AG10803 (cell line): ENCODE results near the gene CTTNBP2.

Experiments
- DNase-seq: peaks from one replicate; pipeline ENCODE4 v3.0.0; 2010; ENCODE audit warnings: low read depth
- H3K4me3 ChIP-seq: 2 replicates; pipeline ENCODE4 v1.5.1; 2011; ENCODE audit warnings: mild to moderate bottlenecking, low read length, control low read depth
- CTCF ChIP-seq: conservative IDR thresholded peaks from 2 replicates; pipeline ENCODE4 v1.5.1; 2011; ENCODE audit warnings: mild to moderate bottlenecking, low read length, control low read depth, inconsistent platforms

The CTTNBP2 gene

DNA sequence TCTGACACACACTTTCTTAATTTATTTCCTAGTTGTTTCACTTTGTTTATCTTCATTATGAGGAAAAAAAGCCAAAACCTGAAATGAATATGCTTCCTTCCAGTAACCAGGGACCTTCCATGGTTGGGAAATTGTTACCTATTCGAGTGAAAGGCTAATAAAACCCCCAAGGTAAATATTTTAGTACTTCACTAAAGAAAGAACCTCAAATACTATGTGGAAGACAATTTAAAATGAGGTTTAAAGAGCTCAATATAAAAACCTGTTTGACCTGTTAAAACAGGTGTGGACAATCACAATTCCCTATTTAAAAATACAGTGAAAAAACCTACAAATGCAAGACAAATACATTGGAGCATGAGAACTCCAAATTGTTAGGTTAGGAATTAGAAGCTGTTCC is 200.8 kb downstream of the CTTNBP2 start:
- TF ChIP-seq CTCF = no peak
- no peak overlapping the region for H3K4me3 ChIP-seq
- DNase-seq = no peak

DNA sequence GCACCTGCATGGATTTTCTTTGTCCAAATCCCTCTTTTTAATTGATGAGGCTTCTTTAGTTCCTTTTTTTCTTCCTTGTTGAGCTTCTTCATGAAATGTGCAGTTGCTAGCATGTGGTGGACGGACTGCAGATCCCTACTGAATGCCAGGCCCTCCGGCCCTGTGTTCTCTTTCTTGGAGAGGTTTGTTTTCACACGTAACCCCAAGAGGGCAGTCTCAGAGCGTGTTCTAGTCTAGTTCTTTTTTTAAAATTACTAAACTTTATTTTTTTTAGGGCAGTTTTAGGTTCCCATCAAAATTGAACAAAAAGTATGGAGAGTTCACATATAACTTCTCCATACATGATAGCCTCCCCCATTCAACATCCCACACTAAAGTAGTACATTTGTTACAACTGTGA is 203.4 kb downstream of the CTTNBP2 start:
- no peak for TF ChIP-seq CTCF
- H3K4me3 ChIP-seq = no peak overlapping the region
- no peak for DNase-seq

DNA sequence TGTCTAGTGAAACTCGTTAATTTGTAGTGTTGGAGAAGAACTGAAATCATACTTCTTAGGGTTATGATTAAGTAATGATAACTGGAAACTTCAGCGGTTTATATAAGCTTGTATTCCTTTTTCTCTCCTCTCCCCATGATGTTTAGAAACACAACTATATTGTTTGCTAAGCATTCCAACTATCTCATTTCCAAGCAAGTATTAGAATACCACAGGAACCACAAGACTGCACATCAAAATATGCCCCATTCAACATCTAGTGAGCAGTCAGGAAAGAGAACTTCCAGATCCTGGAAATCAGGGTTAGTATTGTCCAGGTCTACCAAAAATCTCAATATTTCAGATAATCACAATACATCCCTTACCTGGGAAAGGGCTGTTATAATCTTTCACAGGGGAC is 205.8 kb downstream of the CTTNBP2 start:
- no peak overlapping the region for H3K4me3 ChIP-seq
- no peak for DNase-seq
- no peak for TF ChIP-seq CTCF

DNA sequence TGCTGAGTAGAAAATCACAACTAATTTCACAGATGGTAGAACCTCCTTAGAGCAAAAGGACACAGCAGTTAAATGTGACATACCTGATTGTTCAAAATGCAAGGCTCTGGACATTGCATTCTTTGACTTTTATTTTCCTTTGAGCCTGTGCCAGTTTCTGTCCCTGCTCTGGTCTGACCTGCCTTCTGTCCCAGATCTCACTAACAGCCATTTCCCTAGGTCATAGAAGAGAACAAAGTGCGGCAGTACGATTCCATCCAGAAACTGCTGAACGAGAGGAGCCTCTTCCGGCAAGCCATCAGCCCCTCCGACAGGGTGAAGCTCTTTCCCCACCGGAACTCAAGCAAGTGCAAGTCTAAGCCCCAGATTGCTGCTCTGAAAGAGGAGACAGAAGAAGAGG is 206.6 kb downstream of the CTTNBP2 start:
- TF ChIP-seq CTCF = no peak
- no peak overlapping the region for H3K4me3 ChIP-seq
- no peak for DNase-seq

- no peak overlapping the region for H3K4me3 ChIP-seq
- TF ChIP-seq CTCF = no peak
- DNase-seq = peak; percentile 7
These were observed 207.2 kb downstream of the CTTNBP2 start for GRCh38 chr7:117666031-117666430.

DNA sequence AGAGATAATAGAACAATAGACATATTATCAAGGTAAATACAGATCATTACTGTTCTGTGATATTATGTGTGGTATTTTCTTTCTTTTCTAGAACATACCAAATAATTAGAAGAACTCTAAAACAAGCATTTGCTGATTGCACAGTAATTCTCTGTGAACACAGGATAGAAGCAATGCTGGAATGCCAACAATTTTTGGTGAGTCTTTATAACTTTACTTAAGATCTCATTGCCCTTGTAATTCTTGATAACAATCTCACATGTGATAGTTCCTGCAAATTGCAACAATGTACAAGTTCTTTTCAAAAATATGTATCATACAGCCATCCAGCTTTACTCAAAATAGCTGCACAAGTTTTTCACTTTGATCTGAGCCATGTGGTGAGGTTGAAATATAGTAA is 207.9 kb downstream of the CTTNBP2 start:
- no peak overlapping the region for H3K4me3 ChIP-seq
- no peak for TF ChIP-seq CTCF
- DNase-seq = no peak

GRCh38 chr7:117664047-117664446 is 209.2 kb downstream of the CTTNBP2 start:
- DNase-seq = no peak
- TF ChIP-seq CTCF = no peak
- H3K4me3 ChIP-seq = no peak overlapping the region
